ENCODE measurements around the gene CEMIP2. TPM values are rescaled to one million over a fixed set of nuclear protein-coding genes. Genes with fewer than 3 reads are reported as not detected.

The CEMIP2 gene
- total and polyA plus RNA-seq, 2 of the 13 experiments (the other 11 are each of a cell fraction or from before 2014, with no cell fraction given): 94.3 to 128 TPM

- TF ChIP-seq, protein P1, sequence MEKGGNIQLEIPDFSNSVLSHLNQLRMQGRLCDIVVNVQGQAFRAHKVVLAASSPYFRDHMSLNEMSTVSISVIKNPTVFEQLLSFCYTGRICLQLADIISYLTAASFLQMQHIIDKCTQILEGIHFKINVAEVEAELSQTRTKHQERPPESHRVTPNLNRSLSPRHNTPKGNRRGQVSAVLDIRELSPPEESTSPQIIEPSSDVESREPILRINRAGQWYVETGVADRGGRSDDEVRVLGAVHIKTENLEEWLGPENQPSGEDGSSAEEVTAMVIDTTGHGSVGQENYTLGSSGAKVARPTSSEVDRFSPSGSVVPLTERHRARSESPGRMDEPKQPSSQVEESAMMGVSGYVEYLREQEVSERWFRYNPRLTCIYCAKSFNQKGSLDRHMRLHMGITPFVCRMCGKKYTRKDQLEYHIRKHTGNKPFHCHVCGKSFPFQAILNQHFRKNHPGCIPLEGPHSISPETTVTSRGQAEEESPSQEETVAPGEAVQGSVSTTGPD (CRISPR knock-in tag; IDR thresholded peaks at IDR 0.05): no peak
Observed at GRCh38 chr9:71655141-71655540, 113.2 kb downstream of the CEMIP2 start (continued).

DNA sequence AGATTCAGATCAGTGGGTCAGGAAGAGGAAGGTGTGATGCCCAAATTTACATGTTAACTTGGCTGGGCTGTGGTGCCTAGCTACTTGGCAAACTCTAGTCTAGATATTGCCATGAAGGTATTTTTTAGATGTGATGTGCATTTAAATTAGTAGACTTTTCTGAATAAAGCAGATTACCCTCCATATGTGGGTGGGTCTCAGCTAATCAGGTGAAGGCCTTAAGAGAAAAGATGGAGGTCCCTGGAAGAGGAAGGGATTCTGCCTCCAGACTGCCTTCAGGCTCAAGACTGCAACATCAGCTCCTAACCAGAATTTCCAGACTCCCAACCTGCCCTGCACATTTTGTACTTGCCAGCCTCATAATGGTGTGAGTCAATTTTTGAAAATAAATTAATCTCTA lies 115.8 kb downstream of the CEMIP2 start:
- H2AFZ ChIP-seq (ENCODE audit: low read length): no peak overlapping the region
- CTCF ChIA-PET (ENCODE audit: low intra/inter-chr PET ratio, low total read pairs): no interaction called here
- DNase-seq (ENCODE audit: low spot score) (no peak), ATAC-seq (no peak), FAIRE-seq (no peak)
- intact Hi-C loops (cut with micrococcal nuclease; ENCODE audit: unreplicated experiment) (no loop called here), in situ Hi-C loops (cut with HindIII; ENCODE audit: extremely low pct_ligation_motif_present, low pct_unique_long_range_greater_than_20kb) (no loop called here)
- H3K9ac ChIP-seq (ENCODE audit: insufficient read depth, low read depth, low read length): no peak overlapping the region
- no TSS peak for BruUV-seq (replicated peaks)
- no peak overlapping the region for H3K4me2 ChIP-seq (ENCODE audit: low read depth, low read length)
- H3K27me3 ChIP-seq (ENCODE audit: control insufficient read depth in 1 of 2, insufficient read depth in 2 of 2, low read length in 2 of 2): no peaks in the 10 kb centered on the region
- H3K27ac ChIP-seq (ENCODE audit: extremely low read length, insufficient read depth, low read length): no peak overlapping the region
- POLR2A ChIA-PET: interaction anchor here (1.6 kb wide), 1 partner anchor 116 kb away, joined by 3 read pairs; the partner anchor contains the start of gene CEMIP2
- no peaks in the 10 kb centered on the region for H3K9me3 ChIP-seq (ENCODE audit: low read length)
- no peaks in the 10 kb centered on the region for H4K20me1 ChIP-seq (ENCODE audit: insufficient read depth, low read length)
- H3K4me1 ChIP-seq (ENCODE audit: insufficient read depth, low read length): peaks cover 30% of the 10 kb centered on the region
- no peaks in the 10 kb centered on the region for H3K36me3 ChIP-seq (replicated peaks in 1 of 2; ENCODE audit: control insufficient read depth in 1 of 2, insufficient read depth in 2 of 2, low read length in 2 of 2)
- no peaks in the 10 kb centered on the region for H3K79me2 ChIP-seq (ENCODE audit: insufficient read depth, low read length)
- no peak for TF ChIP-seq TRAFD1 (CRISPR knock-in tag; IDR thresholded peaks at IDR 0.05; ENCODE audit: borderline replicate concordance)
- no peak for TF ChIP-seq HNRNPLL (IDR thresholded peaks at IDR 0.05; ENCODE audit: low read depth, low read length, poor library complexity, severe bottlenecking)
- TF ChIP-seq UBTF (CRISPR knock-in tag; IDR thresholded peaks at IDR 0.05): no peak
- TF ChIP-seq, protein P2, sequence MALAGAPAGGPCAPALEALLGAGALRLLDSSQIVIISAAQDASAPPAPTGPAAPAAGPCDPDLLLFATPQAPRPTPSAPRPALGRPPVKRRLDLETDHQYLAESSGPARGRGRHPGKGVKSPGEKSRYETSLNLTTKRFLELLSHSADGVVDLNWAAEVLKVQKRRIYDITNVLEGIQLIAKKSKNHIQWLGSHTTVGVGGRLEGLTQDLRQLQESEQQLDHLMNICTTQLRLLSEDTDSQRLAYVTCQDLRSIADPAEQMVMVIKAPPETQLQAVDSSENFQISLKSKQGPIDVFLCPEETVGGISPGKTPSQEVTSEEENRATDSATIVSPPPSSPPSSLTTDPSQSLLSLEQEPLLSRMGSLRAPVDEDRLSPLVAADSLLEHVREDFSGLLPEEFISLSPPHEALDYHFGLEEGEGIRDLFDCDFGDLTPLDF (CRISPR knock-in tag; IDR thresholded peaks at IDR 0.05): no peak
- no peak for TF ChIP-seq ZNF496 (CRISPR knock-in tag; IDR thresholded peaks at IDR 0.05; ENCODE audit: insufficient replicate concordance)
- no peak for TF ChIP-seq TBX2 (CRISPR knock-in tag; IDR thresholded peaks at IDR 0.05; ENCODE audit: borderline replicate concordance)
- no peak for TF ChIP-seq IKZF4 (CRISPR knock-in tag; IDR thresholded peaks at IDR 0.05; ENCODE audit: borderline replicate concordance, low read depth, not compliant biosample characterization)
- no peak for TF ChIP-seq ZNF501 (CRISPR knock-in tag; IDR thresholded peaks at IDR 0.05)
- no peak overlapping the region for H3K4me3 ChIP-seq (replicated peaks in 1 of 3; ENCODE audit: insufficient read depth in 1 of 3, low read depth in 2 of 3, low read length in 3 of 3)
